Measurements from ENCODE around the gene OR51B4.

DNA sequence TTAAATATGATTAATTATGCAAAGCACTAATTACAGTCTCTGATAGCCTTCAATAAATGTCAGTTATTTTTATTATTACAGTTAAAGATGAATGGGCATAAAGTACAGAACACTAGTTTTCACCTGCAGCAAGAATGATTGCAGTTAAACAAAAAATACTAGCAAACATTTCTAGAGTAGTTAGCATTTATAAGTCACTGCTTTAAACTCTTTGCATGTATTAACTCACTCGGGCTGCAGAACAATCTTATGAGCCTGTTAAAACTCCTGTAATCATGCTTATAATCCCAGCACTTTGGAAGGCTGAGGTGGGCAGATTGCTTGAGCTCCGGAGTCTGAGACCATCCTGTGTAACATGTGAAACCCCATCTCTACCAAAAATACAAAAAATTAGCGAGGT lies 14.8 kb downstream of the OR51B4 start:
- no peak for TF ChIP-seq POLR2AphosphoS5 (IDR thresholded peaks at IDR 0.05)
- TF ChIP-seq, protein P1, sequence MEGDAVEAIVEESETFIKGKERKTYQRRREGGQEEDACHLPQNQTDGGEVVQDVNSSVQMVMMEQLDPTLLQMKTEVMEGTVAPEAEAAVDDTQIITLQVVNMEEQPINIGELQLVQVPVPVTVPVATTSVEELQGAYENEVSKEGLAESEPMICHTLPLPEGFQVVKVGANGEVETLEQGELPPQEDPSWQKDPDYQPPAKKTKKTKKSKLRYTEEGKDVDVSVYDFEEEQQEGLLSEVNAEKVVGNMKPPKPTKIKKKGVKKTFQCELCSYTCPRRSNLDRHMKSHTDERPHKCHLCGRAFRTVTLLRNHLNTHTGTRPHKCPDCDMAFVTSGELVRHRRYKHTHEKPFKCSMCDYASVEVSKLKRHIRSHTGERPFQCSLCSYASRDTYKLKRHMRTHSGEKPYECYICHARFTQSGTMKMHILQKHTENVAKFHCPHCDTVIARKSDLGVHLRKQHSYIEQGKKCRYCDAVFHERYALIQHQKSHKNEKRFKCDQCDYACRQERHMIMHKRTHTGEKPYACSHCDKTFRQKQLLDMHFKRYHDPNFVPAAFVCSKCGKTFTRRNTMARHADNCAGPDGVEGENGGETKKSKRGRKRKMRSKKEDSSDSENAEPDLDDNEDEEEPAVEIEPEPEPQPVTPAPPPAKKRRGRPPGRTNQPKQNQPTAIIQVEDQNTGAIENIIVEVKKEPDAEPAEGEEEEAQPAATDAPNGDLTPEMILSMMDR (IDR thresholded peaks at IDR 0.05), result no peak

Measured in breast epithelium (tissue), 3 donors.